Keratinocyte (primary cell): ENCODE results near the gene TTC33.

Experiments
- CTCF ChIP-seq, 3 experiments: IDR thresholded peaks in 1 of 3; conservative IDR thresholded peaks in 1 of 3; optimal IDR thresholded peaks in 1 of 3; 2 replicates in 2 of 3; 3 replicates in 1 of 3; pipeline versions ENCODE3 to v1.5.1; 2011; ENCODE audit warnings: low read length in 3 of 3, mild to moderate bottlenecking in 3 of 3, moderate library complexity in 2 of 3, control low read depth in 1 of 3, inconsistent platforms in 1 of 3; ENCODE audit not compliant: insufficient read depth in 2 of 3; ENCODE audit errors: extremely low read depth in 1 of 3
- EZH2 ChIP-seq: IDR thresholded peaks from one replicate; pipeline ENCODE4 v1.6.1; 2012; ENCODE audit warnings: inconsistent platforms, mild to moderate bottlenecking, low read length, moderate library complexity

- TF ChIP-seq CTCF (optimal IDR thresholded peaks at IDR 0.05 in 1 of 3, IDR thresholded peaks at IDR 0.05 in 1 of 3, conservative IDR thresholded peaks at IDR 0.05 in 1 of 3; ENCODE audit: extremely low read depth in 1 of 3, insufficient read depth in 2 of 3, low read length in 3 of 3) = no peak
- no peak for TF ChIP-seq EZH2
These were observed 69.7 kb downstream of the TTC33 start for GRCh38 chr5:40685976-40686486.
